ENCODE measurements around the gene GHRH. TPM values are rescaled to one million over a fixed set of nuclear protein-coding genes. Genes with fewer than 3 reads are reported as not detected.
A peak's percentile ranks its signal among the peaks of the same experiment; 100 is the strongest.

The GHRH gene
- total RNA-seq, 1 donor from 2014 or later, result not detected

GRCh38 chr20:37228082-37228481 is 33.5 kb downstream of the GHRH start:
- H3K27me3 ChIP-seq, result no peaks in the 10 kb centered on the region
- intact Hi-C loops (cut with DNase I), result no loop called here
- peaks cover 0 to 92% of the 10 kb centered on the region in 2 donors for H3K36me3 ChIP-seq
- peak overlapping the region; percentile 40 for H3K27ac ChIP-seq
- peaks cover 30% of the 10 kb centered on the region for H3K4me1 ChIP-seq
- TF ChIP-seq CTCF (IDR thresholded peaks at IDR 0.05) (no peak), POLR2AphosphoS5 (IDR thresholded peaks at IDR 0.05; ENCODE audit: insufficient read depth in 1 of 2, low read depth in 1 of 2) (no peak), POLR2A (IDR thresholded peaks at IDR 0.05) (no peak)
- no peaks in the 10 kb centered on the region for H3K9me3 ChIP-seq
- H3K4me3 ChIP-seq, result no peak overlapping the region
- DNase-seq (ENCODE audit: extremely low spot score in 2 of 2), result no peak

- Histone ChIP-seq H3K36me3 (peaks cover 0 to 83% of the 10 kb centered on the region in 2 donors), H3K27me3 (no peaks in the 10 kb centered on the region), H3K4me1 (peaks cover 30% of the 10 kb centered on the region), H3K9me3 (no peaks in the 10 kb centered on the region), H3K4me3 (no peak overlapping the region), H3K27ac (peak overlapping the region; percentile 1)
- DNase-seq (ENCODE audit: extremely low spot score in 2 of 2), result no peak
- intact Hi-C loops (cut with DNase I), result no loop called here
- no peak for TF ChIP-seq POLR2AphosphoS5 (IDR thresholded peaks at IDR 0.05; ENCODE audit: insufficient read depth in 1 of 2, low read depth in 1 of 2)
- TF ChIP-seq POLR2A (IDR thresholded peaks at IDR 0.05), result no peak
- no peak for TF ChIP-seq CTCF (IDR thresholded peaks at IDR 0.05)
Observed at GRCh38 chr20:37226889-37227288, 34.7 kb downstream of the GHRH start.

- intact Hi-C loops (cut with DNase I), result no loop called here
- H3K36me3 ChIP-seq, result peaks cover 0 to 65% of the 10 kb centered on the region in 2 donors
- TF ChIP-seq POLR2A (IDR thresholded peaks at IDR 0.05) (no peak), CTCF (IDR thresholded peaks at IDR 0.05) (no peak), POLR2AphosphoS5 (IDR thresholded peaks at IDR 0.05; ENCODE audit: insufficient read depth in 1 of 2, low read depth in 1 of 2) (no peak)
- no peak overlapping the region for H3K4me3 ChIP-seq
- H3K27ac ChIP-seq, result no peak overlapping the region
- H3K9me3 ChIP-seq, result no peaks in the 10 kb centered on the region
- H3K27me3 ChIP-seq, result no peaks in the 10 kb centered on the region
- H3K4me1 ChIP-seq, result peaks cover 39% of the 10 kb centered on the region
- no peak for DNase-seq (ENCODE audit: extremely low spot score in 2 of 2)
Observed at GRCh38 chr20:37225146-37225545, 36.5 kb downstream of the GHRH start.

GRCh38 chr20:37223053-37223452 is 38.6 kb downstream of the GHRH start:
- no peaks in the 10 kb centered on the region for H3K27me3 ChIP-seq
- no peak for DNase-seq (ENCODE audit: extremely low spot score in 2 of 2)
- no peak overlapping the region for H3K4me3 ChIP-seq
- H3K4me1 ChIP-seq, result peaks cover 38% of the 10 kb centered on the region
- H3K27ac ChIP-seq, result no peak overlapping the region
- intact Hi-C loops (cut with DNase I), result no loop called here
- H3K9me3 ChIP-seq, result no peaks in the 10 kb centered on the region
- TF ChIP-seq POLR2AphosphoS5 (IDR thresholded peaks at IDR 0.05; ENCODE audit: insufficient read depth in 1 of 2, low read depth in 1 of 2), result no peak
- no peak for TF ChIP-seq CTCF (IDR thresholded peaks at IDR 0.05)
- no peak for TF ChIP-seq POLR2A (IDR thresholded peaks at IDR 0.05)
- peaks cover 0 to 44% of the 10 kb centered on the region in 2 donors for H3K36me3 ChIP-seq

- no peaks in the 10 kb centered on the region for H3K9me3 ChIP-seq
- no peaks in the 10 kb centered on the region for H3K27me3 ChIP-seq
- peaks cover 28% of the 10 kb centered on the region for H3K4me1 ChIP-seq
- H3K4me3 ChIP-seq, result no peak overlapping the region
- TF ChIP-seq POLR2AphosphoS5 (IDR thresholded peaks at IDR 0.05; ENCODE audit: insufficient read depth in 1 of 2, low read depth in 1 of 2), result no peak
- no peak for TF ChIP-seq POLR2A (IDR thresholded peaks at IDR 0.05)
- no peak for TF ChIP-seq CTCF (IDR thresholded peaks at IDR 0.05)
- peaks cover 0 to 37% of the 10 kb centered on the region in 2 donors for H3K36me3 ChIP-seq
- intact Hi-C loops (cut with DNase I), result no loop called here
- DNase-seq (ENCODE audit: extremely low spot score in 2 of 2), result no peak
- no peak overlapping the region for H3K27ac ChIP-seq
Observed at GRCh38 chr20:37222086-37222485, 39.5 kb downstream of the GHRH start.

All from vagina (tissue), 2 donors.